ENCODE data around the gene MCL1.

MCL1 gene

GRCh38 chr1:150555971-150556865 lies 23.2 kb downstream of the MCL1 start:
- no peak for DNase-seq (ENCODE audit: low spot score)

DNA sequence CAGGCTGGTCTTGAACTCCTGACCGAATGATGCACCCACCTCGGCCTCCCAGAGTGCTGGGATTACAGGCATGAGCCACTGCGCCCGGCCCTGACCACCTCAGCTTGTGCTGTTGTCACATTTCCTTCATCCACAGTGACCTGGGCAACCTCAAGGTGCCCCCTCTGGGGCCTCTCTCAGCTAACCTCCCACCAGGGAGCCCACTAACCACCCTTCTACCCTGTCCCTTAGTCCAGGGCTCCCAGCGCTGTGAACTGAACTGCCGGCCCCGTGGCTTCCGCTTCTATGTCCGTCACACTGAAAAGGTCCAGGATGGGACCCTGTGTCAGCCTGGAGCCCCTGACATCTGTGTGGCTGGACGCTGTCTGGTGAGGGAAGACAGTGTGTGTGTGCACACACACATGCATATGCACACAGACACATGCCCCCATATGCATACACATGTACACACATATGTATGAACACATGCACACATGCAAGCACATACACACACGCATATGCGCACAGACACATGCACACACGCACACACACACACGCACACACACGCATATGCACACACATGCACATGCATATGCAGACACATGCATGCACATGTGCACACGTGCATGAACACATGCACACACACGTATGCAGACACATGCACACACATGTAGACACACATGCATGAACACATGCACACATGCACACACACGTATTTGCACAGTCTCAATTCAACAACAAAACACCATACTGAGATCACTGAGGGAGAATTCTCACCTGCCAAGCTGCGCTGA lies 24.0 kb downstream of the MCL1 start:
- no peak for DNase-seq (ENCODE audit: low spot score)

DNA sequence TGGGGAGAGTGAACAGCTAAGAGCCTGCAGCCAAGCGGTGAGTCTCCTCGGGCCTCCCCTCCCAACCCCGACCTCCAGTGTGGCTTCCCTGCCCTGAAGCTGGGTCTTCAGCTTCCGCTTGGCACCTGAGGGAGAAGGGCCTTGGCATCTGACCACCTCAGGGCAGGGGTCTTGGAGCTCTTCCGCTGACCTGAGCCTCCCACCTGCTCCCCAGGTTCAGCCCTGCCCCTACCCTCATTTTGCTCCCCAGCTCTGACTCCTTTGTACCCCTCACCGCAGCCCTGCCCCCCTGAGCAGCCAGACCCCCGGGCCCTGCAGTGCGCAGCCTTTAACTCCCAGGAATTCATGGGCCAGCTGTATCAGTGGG lies 25.3 kb downstream of the MCL1 start:
- DNase-seq (ENCODE audit: low spot score), result no peak

GRCh38 chr1:150553392-150554085 lies 25.9 kb downstream of the MCL1 start:
- no peak for DNase-seq (ENCODE audit: low spot score)

DNA sequence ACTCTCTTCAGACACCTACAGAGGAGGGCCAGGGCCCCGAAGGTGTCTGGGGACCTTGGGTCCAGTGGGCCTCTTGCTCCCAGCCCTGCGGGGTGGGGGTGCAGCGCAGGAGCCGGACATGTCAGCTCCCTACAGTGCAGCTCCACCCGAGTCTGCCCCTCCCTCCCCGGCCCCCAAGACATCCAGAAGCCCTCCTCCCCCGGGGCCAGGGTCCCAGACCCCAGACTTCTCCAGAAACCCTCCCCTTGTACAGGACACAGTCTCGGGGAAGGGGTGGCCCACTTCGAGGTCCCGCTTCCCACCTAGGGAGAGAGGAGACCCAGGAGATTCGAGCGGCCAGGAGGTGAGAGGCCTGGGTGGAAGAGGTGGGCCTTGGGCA lies 26.5 kb downstream of the MCL1 start:
- DNase-seq (ENCODE audit: low spot score), result no peak

GRCh38 chr1:150552128-150552910 lies 27.1 kb downstream of the MCL1 start:
- DNase-seq (ENCODE audit: low spot score), result no peak

GRCh38 chr1:150551784-150552127 lies 27.7 kb downstream of the MCL1 start:
- no peak for DNase-seq (ENCODE audit: low spot score)

DNA sequence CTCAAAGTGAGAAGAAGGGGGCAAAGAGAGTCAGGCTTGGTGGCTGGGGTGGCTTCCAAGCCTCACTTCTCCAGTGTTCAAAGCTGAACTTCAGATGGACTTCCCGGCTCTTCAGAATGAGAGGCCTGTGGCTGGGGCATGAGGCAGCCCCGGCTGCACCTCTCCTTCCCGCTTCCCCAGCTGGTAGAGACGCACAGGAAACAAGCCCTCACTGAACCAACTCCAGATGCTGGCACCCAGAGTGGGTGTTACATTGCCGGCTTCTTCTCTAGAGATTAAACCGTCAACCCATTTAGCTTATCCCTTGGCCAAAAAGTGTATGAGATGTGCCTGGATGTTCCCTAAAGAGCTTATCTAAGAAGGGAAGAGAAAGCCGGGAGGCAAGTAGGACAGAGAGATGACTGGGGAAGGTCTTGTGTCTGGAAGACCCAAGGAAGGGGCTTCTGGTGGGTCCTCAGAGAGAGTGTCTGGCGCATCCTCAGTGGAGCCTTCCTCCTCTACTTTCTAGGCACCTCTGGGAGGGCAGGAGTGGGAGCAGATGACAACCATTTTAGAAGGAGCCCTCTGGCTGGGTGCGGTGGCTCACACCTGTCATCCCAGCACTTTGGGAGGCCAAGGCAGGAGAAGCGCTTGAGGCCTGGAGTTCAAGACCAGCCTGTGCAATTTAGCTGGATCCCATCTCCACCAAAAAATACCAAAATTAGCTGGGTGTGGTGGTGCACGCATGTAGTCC lies 28.2 kb downstream of the MCL1 start:
- no peak for DNase-seq (ENCODE audit: low spot score)

GRCh38 chr1:150550222-150551050 lies 29.0 kb downstream of the MCL1 start:
- no peak for DNase-seq (ENCODE audit: low spot score)

DNA sequence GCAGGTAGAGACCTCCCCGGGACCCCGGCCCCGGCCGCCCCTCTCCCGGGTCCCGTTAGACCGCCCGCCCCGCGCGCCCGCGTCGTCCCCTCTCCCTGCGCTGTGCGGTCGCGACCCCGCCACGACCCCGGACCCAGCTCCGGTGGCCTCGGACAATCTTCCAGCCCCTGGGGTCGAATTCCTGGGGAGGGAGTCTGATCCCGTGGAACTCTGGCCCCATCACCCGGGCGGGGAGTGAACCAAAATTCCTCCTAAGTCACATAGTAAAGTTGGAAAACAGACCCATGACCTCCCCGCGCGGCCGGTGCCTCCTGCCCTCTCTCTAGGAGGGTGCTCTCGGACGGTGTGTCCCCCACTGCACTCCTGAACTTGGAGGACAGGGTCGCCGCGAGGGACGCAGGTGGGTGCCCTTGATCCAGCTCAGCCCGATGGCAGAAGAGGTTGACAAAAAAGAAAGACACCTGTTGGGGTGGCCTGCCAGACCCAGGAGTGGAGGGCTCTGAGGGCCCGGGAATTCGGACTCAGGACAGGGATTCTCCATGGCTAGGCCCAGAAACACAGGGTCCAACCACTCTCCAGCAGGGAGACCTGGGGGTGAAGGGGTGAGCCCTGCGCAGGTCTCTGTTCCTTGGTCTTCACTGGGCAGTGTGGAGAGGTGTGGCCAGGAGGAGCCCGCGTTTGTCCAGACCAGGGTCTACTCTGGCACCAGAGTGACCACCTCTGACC lies 29.8 kb downstream of the MCL1 start:
- no peak for DNase-seq (ENCODE audit: low spot score)

- DNase-seq (ENCODE audit: low spot score), result peak; percentile 24
Measured at GRCh38 chr1:150548632-150549495, 30.5 kb downstream of the MCL1 start, which contains the start of gene ADAMTSL4. Gene ADAMTSL4, plus strand, starts transcription at chr1:150549408. Its CDS starts 2,881 bp downstream, at chr1:150552289.

DNA sequence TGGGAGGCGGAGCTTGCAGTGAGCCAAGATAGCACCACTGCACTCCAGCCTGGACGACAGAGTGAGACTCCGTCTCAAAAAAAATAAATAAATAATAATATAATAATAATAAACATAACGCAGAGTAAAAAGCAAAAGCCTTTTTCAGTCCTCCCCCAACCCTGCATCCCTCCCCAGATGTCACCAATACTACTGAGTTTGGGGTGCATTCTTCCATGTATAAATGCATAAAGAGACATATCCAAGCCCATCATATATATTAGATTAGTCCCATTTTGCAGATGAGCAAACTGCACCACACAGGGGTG lies 31.1 kb downstream of the MCL1 start:
- no peak for DNase-seq (ENCODE audit: low spot score)

- DNase-seq (ENCODE audit: low spot score), result no peak
Measured at GRCh38 chr1:150546294-150546937, 33.0 kb downstream of the MCL1 start.

DNA sequence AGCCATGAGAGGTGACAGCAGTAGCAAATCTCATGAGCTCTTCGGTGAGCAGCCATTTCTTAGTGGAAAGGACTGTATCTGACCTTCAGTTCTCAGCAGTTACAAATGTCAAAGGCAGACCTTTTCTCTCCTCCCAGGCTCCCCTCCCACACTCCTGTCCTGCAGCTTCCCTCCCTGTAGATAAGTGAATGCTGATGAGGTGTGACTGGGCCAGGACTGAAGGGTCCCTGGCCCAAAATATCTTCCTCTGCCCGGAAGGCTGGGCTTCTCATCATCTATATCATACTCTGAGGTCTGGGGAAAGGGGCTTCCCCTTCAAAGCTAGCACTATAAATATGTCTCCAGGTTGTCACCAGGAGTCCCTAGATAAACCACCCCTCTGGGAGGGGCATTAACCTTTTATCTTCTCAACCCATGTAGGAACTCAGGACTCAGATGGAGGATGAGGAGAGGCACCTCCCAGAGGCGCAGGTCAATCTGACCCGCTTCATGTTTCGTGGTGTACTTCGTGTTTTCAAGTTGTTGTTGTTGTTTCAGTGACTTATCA lies 33.9 kb downstream of the MCL1 start:
- peak; percentile 44 for DNase-seq (ENCODE audit: low spot score)

DNA sequence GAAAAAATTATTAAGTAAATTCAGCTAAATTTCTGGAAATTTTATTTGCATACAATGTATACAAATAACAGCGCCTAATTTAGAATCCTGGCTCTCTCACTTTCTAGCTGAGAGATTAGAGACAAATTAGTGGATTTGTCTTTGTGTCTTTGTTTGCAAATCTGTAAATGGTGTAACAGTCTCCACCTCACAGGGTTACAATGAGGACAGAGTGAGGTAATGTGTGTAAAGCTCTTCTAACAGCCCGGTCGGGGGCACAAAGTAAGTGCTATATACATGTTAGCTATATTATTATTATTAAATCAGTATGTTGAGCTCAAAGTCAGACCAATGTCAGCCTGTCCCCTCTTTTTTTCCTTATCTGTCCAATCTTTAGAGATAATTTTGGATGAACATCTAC lies 35.2 kb downstream of the MCL1 start:
- DNase-seq (ENCODE audit: low spot score), result no peak

- no peak for DNase-seq (ENCODE audit: low spot score)
Measured at GRCh38 chr1:150543500-150544143, 35.8 kb downstream of the MCL1 start.
